ENCODE results near the gene ABCA3.
"Not testable (repeated sequence)": the region's sequence is repeated elsewhere in the genome, so short reads cannot be mapped to it uniquely, and the experiment has no call there.

Gene ABCA3

GRCh38 chr16:2280981-2281542, 59.5 kb downstream of the ABCA3 start:
- H3K4me3 ChIP-seq (ENCODE audit: low read depth, low read length): no peak overlapping the region

- H3K4me3 ChIP-seq (ENCODE audit: low read depth, low read length): no peak overlapping the region
Measured at GRCh38 chr16:2280461-2280860, 60.1 kb downstream of the ABCA3 start.

- H3K4me3 ChIP-seq (ENCODE audit: low read depth, low read length): no peak overlapping the region
Measured at GRCh38 chr16:2278956-2279800, 61.4 kb downstream of the ABCA3 start.

- H3K4me3 ChIP-seq (ENCODE audit: low read depth, low read length): no peak overlapping the region
Measured at GRCh38 chr16:2278272-2278608, 62.3 kb downstream of the ABCA3 start.

GRCh38 chr16:2277466-2278271, 62.9 kb downstream of the ABCA3 start:
- H3K4me3 ChIP-seq (ENCODE audit: low read depth, low read length): no peak overlapping the region

- H3K4me3 ChIP-seq (ENCODE audit: low read depth, low read length): no peak overlapping the region
Measured at GRCh38 chr16:2276368-2277195, 63.9 kb downstream of the ABCA3 start.

- H3K4me3 ChIP-seq (ENCODE audit: low read depth, low read length): no peak overlapping the region
Measured at GRCh38 chr16:2275476-2276367, 64.8 kb downstream of the ABCA3 start.

- H3K4me3 ChIP-seq (ENCODE audit: low read depth, low read length): no peak overlapping the region
Measured at GRCh38 chr16:2273931-2274330, 66.6 kb downstream of the ABCA3 start.

- H3K4me3 ChIP-seq (ENCODE audit: low read depth, low read length): no peak overlapping the region
Measured at GRCh38 chr16:2273484-2273883, 67.0 kb downstream of the ABCA3 start.

GRCh38 chr16:2271848-2272461, 68.6 kb downstream of the ABCA3 start:
- no peak overlapping the region for H3K4me3 ChIP-seq (ENCODE audit: low read depth, low read length)

GRCh38 chr16:2270588-2271470, 69.7 kb downstream of the ABCA3 start:
- H3K4me3 ChIP-seq (ENCODE audit: low read depth, low read length): no peak overlapping the region

GRCh38 chr16:2270070-2270462, 70.5 kb downstream of the ABCA3 start:
- no peak overlapping the region for H3K4me3 ChIP-seq (ENCODE audit: low read depth, low read length)

- H3K4me3 ChIP-seq (ENCODE audit: low read depth, low read length): peak within 1 kb of the TSS; percentile 71
Measured at GRCh38 chr16:2267913-2268666, 72.4 kb downstream of the ABCA3 start, which contains the start of gene RNPS1. TSS of gene RNPS1 (minus strand) at chr16:2268126. CDS start at chr16:2264643, 3,483 bp downstream.

- peak overlapping the region; percentile 71 for H3K4me3 ChIP-seq (ENCODE audit: low read depth, low read length)
Measured at GRCh38 chr16:2267505-2267912, 73.0 kb downstream of the ABCA3 start.

- peak overlapping the region; percentile 71 for H3K4me3 ChIP-seq (ENCODE audit: low read depth, low read length)
Measured at GRCh38 chr16:2266887-2267286, 73.6 kb downstream of the ABCA3 start.

GRCh38 chr16:2263026-2263425, 77.5 kb downstream of the ABCA3 start:
- not testable (repeated sequence) for H3K4me3 ChIP-seq (ENCODE audit: low read depth, low read length)

- no peak overlapping the region for H3K4me3 ChIP-seq (ENCODE audit: low read depth, low read length)
Measured at GRCh38 chr16:2260250-2260649, 80.3 kb downstream of the ABCA3 start.

- not testable (repeated sequence) for H3K4me3 ChIP-seq (ENCODE audit: low read depth, low read length)
Measured at GRCh38 chr16:2258530-2258929, 82.0 kb downstream of the ABCA3 start.

Measured in iPS-11a (cell line).